ENCODE data around the gene DNAH14.
"Not testable (repeated sequence)": the region's sequence is repeated elsewhere in the genome, so short reads cannot be mapped to it uniquely, and the experiment has no call there.

DNAH14 gene

GRCh38 chr1:224921354-224921753, 8.1 kb upstream of the DNAH14 start:
- DNase-seq (ENCODE audit: low read depth in 2 of 2) = no peak

DNA sequence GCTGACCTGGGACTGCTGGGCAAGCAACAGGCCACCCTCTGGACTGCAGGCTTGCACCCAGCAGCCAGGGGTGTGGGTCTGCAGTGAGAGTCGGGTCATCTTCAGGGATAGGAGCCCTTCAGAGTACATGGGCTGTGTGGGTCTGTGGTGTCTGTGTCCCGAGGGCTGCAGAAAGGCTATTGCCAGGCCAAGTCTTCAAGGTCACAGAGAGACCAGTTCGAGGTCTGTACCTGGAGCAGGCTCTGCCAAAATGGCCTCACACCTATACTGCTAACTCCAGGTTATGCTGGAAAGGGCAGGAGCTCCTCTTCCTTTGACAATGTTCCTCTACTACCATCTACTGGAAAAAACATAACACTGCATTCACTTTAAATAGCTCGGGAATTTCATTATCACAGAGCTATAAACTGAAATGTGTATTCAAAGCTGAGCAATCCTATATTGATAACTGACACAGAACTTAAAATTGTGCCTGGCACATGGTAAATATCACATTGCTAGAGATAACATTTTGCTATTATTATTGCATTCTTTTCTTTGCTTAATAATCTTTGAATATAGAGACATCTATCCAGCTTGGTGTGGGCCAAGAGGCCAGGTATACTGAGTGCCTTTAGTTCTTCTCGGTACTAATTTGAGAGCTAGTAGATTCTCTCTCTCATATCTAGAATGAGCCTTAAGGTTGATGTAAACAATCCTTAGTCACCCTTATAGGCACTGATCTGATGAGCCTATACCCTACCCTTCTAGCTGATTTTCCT, 6.9 kb upstream of the DNAH14 start:
- no peak for DNase-seq (ENCODE audit: low read depth in 2 of 2)

DNA sequence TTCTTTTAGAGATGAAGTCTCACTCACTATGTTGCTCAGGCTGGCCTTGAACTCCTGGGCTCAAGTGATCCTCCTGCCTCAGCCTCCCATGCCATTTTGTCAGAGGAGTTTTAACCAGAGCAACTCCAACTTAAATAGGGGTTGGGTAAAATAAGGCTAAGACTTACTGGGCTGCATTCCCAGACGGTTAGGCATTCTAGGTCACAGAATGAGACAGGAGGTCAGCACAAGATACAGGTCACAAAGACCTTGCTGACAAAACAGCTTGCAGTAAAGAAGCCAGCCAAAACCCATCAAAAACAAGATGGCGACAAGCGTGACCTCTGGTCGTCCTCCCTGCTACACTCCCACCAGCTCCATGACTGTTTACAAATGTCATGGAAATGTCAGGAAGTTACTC, 5.7 kb upstream of the DNAH14 start:
- no peak for DNase-seq (ENCODE audit: low read depth in 2 of 2)

DNA sequence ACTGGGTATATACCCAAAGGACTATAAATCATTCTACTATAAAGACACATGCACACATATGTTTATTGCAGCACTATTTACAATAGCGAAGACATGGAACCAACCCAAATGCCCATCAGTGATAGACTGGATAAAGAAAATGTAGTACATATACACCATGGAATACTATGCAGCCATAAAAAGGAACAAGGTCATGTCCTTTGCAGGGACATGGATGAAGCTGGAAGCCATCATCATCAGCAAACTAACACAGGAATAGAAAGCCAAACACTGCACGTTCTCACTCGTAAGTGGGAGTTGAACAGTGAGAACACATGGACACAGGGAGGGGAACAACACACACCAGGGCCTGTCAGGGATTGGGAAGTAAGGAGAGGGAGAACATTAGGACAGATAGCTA, 1.8 kb upstream of the DNAH14 start:
- DNase-seq (ENCODE audit: low read depth in 2 of 2) = not testable (repeated sequence)

DNA sequence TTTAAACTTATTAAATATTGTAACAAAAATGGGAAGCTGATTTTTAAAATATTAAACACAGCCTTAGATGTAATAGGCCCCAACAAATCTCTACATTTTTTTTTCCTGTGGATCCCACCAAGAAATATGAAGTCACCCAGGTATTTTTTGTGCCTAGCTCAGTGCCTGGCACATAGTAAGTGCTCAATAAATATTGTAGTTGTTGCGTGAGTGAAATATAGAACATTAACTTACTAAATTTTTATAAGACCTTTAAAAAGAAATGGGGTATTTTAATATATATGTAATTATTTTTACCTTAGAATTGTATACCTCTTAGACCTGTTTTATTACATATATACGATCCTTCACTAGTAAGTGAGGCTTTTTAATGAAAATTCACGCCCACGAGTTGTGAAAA, 569 bp upstream of the DNAH14 start:
- no peak for DNase-seq (ENCODE audit: low read depth in 2 of 2)

- DNase-seq (ENCODE audit: low read depth in 2 of 2) = no peak
These were observed 2.1 kb downstream of the DNAH14 start for GRCh38 chr1:224931605-224932004.

- no peak for DNase-seq (ENCODE audit: low read depth in 2 of 2)
These were observed 3.3 kb downstream of the DNAH14 start for GRCh38 chr1:224932607-224933249.

DNA sequence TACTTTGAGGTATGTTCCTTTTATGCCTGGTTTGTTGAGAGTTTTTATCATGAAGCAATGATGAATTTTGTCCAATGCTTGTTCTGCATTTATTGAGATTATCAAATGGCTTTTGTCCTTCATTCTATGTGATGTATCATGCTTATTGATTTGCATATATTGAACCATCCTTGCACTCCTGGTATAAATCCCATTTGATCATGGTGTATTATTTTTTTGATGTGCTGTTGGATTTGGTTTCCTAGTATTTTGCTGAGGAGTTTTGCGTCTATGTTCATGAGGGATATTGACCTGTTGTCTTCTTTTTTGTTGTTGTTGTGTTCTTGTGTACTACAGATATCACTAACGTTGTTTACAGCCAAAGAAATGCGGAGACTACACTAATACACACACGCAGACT, 4.1 kb downstream of the DNAH14 start:
- DNase-seq (ENCODE audit: low read depth in 2 of 2) = no peak

- no peak for DNase-seq (ENCODE audit: low read depth in 2 of 2)
These were observed 9.2 kb downstream of the DNAH14 start for GRCh38 chr1:224938652-224939051.

GRCh38 chr1:224939844-224940425, 10.5 kb downstream of the DNAH14 start:
- DNase-seq (ENCODE audit: low read depth in 2 of 2) = no peak

DNA sequence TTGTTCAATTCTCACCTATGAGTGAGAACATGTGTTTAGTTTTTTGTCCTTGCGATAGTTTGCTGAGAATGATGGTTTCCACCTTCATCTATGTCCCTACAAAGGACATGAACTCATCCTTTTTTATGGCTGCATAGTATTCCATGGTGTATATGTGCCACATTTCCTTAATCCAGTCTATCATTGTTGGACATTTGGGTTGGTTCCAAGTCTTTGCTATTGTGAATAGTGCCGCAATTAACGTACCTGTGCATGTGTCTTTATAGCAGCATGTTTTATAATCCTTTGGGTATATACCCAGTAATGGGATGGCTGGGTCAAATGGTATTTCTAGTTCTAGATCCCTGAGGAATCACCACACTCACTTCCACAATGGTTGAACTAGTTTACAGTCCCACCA, 11.3 kb downstream of the DNAH14 start:
- DNase-seq (ENCODE audit: low read depth in 2 of 2) = not testable (repeated sequence)

- not testable (repeated sequence) for DNase-seq (ENCODE audit: low read depth in 2 of 2)
These were observed 16.3 kb downstream of the DNAH14 start for GRCh38 chr1:224945651-224946348.

GRCh38 chr1:224946349-224946691, 16.8 kb downstream of the DNAH14 start:
- DNase-seq (ENCODE audit: low read depth in 2 of 2) = not testable (repeated sequence)

DNA sequence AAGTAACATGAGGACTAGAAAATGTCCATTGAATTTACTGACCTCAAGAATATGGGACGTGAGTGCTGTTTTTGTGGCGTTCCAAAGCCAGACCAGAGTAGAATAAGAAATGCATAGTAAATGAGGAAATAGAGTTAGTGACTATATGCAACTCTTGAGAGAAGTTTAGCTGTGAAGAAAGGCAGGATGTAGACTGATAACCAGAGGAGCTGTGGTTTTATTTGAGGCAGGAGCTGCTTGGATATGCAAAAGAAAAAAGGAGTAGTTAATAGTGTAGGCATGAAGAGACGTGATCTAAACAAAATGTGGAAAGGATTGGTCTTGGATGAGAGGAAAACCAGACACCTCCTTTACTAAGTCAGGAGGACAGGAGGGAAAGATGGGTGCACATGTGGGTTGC, 28.2 kb downstream of the DNAH14 start:
- DNase-seq (ENCODE audit: low read depth in 2 of 2) = no peak

DNA sequence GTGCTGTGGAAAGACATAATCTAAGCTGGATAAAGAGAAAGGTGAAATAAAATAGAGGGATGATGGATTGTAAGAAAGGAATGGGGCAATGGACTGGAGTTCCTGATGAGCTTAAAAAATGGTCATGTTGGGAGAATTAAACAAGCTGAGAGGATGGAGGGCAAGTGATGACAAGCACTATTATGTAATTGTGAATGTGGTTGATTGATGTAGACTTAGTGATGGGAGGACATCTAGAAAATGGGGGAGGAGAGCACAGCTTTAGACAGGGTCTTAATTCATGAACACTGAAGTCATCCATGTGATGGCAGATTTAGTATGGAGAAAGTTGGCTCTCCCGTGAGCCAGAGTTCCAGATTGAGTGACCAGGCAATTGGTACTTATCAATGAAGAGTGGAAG, 29.0 kb downstream of the DNAH14 start:
- DNase-seq (ENCODE audit: low read depth in 2 of 2) = no peak

DNA sequence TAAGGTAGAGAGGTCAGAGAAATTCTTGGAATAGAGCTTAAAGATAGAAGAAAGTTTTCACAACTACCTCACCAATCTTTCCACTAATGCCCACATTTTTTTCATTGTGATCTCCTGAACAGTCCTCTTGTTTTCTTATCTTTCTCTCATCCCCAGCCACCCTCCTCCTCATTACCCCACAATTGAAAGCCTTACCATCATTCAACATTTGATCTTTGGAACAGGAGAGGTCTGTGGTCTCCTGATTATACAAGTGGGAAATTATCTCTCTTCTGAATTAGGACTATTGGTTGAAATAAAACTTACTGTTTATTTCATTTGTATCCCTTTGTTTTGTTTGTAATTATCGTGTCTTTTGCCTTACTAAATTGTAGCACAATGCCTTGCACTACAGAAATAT, 29.6 kb downstream of the DNAH14 start:
- DNase-seq (ENCODE audit: low read depth in 2 of 2) = no peak

- DNase-seq (ENCODE audit: low read depth in 2 of 2) = no peak
These were observed 30.2 kb downstream of the DNAH14 start for GRCh38 chr1:224959656-224960055.

- no peak for DNase-seq (ENCODE audit: low read depth in 2 of 2)
These were observed 50.7 kb downstream of the DNAH14 start for GRCh38 chr1:224980181-224980580.

GRCh38 chr1:224981922-224982354, 52.5 kb downstream of the DNAH14 start:
- DNase-seq (ENCODE audit: low read depth in 2 of 2) = not testable (repeated sequence)

GRCh38 chr1:224988042-224988441, 58.6 kb downstream of the DNAH14 start:
- DNase-seq (ENCODE audit: low read depth in 2 of 2) = no peak

DNA sequence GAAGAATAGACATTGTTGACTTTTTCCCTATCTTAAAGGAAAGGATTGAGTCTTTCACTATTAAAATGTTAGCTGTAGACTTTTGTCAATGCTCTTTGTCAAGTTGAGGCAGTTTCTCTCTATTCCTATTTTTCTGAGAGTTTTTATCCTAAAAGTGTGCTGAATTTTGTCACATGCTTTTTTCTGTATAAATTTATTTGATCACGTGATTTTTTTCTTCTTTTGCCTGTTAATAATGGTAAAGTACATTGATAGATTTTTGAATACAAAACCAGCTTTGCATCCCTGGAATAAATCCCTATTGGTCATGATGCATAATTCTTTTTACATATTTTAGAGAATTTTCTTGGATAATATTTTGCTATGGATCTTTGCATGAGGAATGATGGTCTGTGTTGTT, 60.1 kb downstream of the DNAH14 start:
- no peak for DNase-seq (ENCODE audit: low read depth in 2 of 2)

GRCh38 chr1:224991550-224991949, 62.1 kb downstream of the DNAH14 start:
- not testable (repeated sequence) for DNase-seq (ENCODE audit: low read depth in 2 of 2)

DNA sequence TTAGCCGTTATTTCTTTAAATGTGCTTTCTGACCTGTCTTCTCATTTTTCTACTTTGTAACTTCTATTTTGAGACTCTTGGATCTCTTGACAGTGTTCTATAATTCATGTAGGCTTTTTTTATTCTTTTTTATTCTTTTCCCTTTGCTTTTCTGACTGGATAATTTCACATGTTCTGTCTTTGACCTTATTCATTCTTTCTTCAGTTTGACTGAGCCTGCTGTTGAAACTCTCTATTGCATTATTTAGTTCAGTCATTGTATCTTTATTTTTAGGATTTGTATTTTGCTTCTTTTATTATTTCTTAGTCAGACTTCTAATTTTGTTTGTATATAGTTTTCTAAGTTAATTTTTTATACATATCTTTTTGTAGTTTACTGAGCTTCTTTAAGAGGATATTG, 66.1 kb downstream of the DNAH14 start:
- DNase-seq (ENCODE audit: low read depth in 2 of 2) = no peak

Measured in stimulated activated CD8-positive, alpha-beta memory T cell treated with anti-CD3 and anti-CD28 coated beads, Interleukin-2, amount 100 ng/mL, for 48 hours (primary cell).